ENCODE data around the gene PTPN11.

DNA sequence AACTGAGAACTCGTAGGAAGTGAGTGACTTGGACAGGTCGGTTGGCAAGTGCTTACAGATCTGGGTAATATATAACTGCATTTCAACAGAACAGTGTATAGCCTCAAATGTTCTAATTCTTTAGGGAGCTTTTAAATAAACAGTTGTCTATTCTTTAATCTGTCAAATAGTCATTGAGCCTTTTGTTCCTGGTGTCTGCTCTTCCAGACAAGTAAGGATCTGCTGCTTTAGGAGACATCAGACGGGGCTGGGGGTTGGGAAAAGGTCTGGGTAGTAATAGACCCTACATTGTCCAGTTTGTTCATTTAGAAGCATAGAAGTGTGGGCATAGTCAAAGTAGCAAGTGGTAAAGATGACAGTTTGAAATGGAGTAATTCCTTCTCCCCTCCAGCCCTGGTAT is 2.0 kb downstream of the PTPN11 start:
- no peak for TF ChIP-seq POLR2A (IDR thresholded peaks at IDR 0.05; ENCODE audit: low read depth, low read length)
- no peak for TF ChIP-seq POLR2AphosphoS5 (IDR thresholded peaks at IDR 0.05; ENCODE audit: low read depth, low read length)
- no peak for TF ChIP-seq PAX5 (IDR thresholded peaks at IDR 0.05; ENCODE audit: insufficient read depth, low read length, severe bottlenecking)
